CD4-positive, alpha-beta T cell (primary cell): ENCODE measurements around the gene LCT. TPM values are rescaled to one million over a fixed set of nuclear protein-coding genes. Genes with fewer than 3 reads are reported as not detected.

Source experiments
- ATAC-seq: fragments of 200-7000 bp; cut with Tn5 transposase; one replicate; pipeline ENCODE4 v1.10.0; 2022; ENCODE audit warnings: mild to moderate bottlenecking; ENCODE audit not compliant: poor library complexity
- CTCF ChIA-PET: fragments of 350-600 bp; sonication (Branson Sonifier 250); formaldehyde crosslinking; loops from one replicate; lab custom pipeline; 2021; ENCODE audit warnings: antibody characterized with exemption, inconsistent platforms; lab: Charles Lee
- POLR2A ChIA-PET: fragments of 350-600 bp; sonication (Branson Sonifier 250); formaldehyde crosslinking; loops from one replicate; lab custom pipeline; 2021; ENCODE audit warnings: antibody characterized with exemption, inconsistent platforms; lab: Charles Lee
- DNase-seq, 14 experiments: peaks; one replicate each; pipeline ENCODE4 v3.0.0-alpha.2; 2013 to 2020; ENCODE audit warnings: mixed read lengths in 2 of 14
- H3K27ac ChIP-seq, 2 donors: one replicate each; pipeline versions ENCODE4 v1.5.1 to v1.7.0; 2013; ENCODE audit warnings: low read length in 2 of 2, low read depth in 1 of 2, mild to moderate bottlenecking in 1 of 2
- H3K27me3 ChIP-seq, 2 experiments: 1 replicate in 1 of 2; 2 replicates in 1 of 2; pipeline versions ENCODE4 v1.6.1 to v1.7.0; 2013; ENCODE audit warnings: low read length in 2 of 2, control low read depth in 1 of 2, mild to moderate bottlenecking in 1 of 2, moderate library complexity in 1 of 2; ENCODE audit not compliant: insufficient read depth in 2 of 2, control insufficient read depth in 1 of 2
- H3K36me3 ChIP-seq: one replicate; pipeline ENCODE4 v1.6.1; 2013; ENCODE audit warnings: low read length, control low read depth; ENCODE audit not compliant: insufficient read depth
- H3K4me1 ChIP-seq: one replicate; pipeline ENCODE4 v1.6.1; 2013; ENCODE audit warnings: low read length, control low read depth; ENCODE audit not compliant: insufficient read depth
- H3K4me3 ChIP-seq: one replicate; pipeline ENCODE4 v1.5.1; 2013; ENCODE audit warnings: mild to moderate bottlenecking, low read length, moderate library complexity
- H3K9me3 ChIP-seq, 2 experiments: 1 replicate in 1 of 2; 2 replicates in 1 of 2; pipeline versions ENCODE4 v1.6.1 to v1.7.0; 2013; ENCODE audit warnings: low read length in 2 of 2, mild to moderate bottlenecking in 2 of 2, control low read depth in 1 of 2, moderate library complexity in 1 of 2; ENCODE audit not compliant: control insufficient read depth in 1 of 2, insufficient read depth in 1 of 2
- H3K27ac Mint-ChIP-seq: one replicate; pipeline ENCODE4 v1.8.0; 2020; ENCODE audit warnings: mixed read lengths
- H3K27me3 Mint-ChIP-seq: one replicate; pipeline ENCODE4 v1.8.0; 2021; ENCODE audit warnings: mixed read lengths
- H3K36me3 Mint-ChIP-seq: one replicate; pipeline ENCODE4 v1.8.0; 2021; ENCODE audit warnings: low read depth, mixed read lengths
- H3K4me1 Mint-ChIP-seq: one replicate; pipeline ENCODE4 v1.8.0; 2021; ENCODE audit warnings: low read depth, mixed read lengths
- H3K4me3 Mint-ChIP-seq: one replicate; pipeline ENCODE4 v1.8.0; 2020; ENCODE audit warnings: mild to moderate bottlenecking, mixed read lengths
- H3K9me3 Mint-ChIP-seq: one replicate; pipeline ENCODE4 v1.8.0; 2020; ENCODE audit warnings: mixed read lengths
- CTCF ChIP-seq: fragments of 200-600 bp; IDR thresholded peaks from one replicate; pipeline ENCODE4 v1.8.0; 2022; ENCODE audit warnings: antibody characterized with exemption, mild to moderate bottlenecking
- intact Hi-C, 2 experiments: fragments of 100-400 bp; cut with DNase I in 1 of 2; cut with micrococcal nuclease in 1 of 2; formaldehyde crosslinking; loops; one replicate each; pipeline versions ENCODE4 v1.15.1 to v1.9.0; 2023 to 2025; cut with DNase I, micrococcal nuclease
- total RNA-seq, 174 experiments: library from RNA in 2 of 174; stranded (reverse) in 2 of 174; gene quantifications; one replicate each; pipeline ENCODE4 v1.2.3 and lab custom pipeline; 2021 to 2026

The LCT gene
- total RNA-seq, 2 experiments from 2014 or later: 0.06 TPM; not detected in 1

GRCh38 chr2:135876066-135876711, 39.2 kb upstream of the LCT start, which contains the start of gene MCM6:
Gene MCM6 (minus strand): TSS chr2:135876443. CDS start chr2:135876365, 78 bp downstream.
- Mint-ChIP-seq H3K9me3 (no peaks in the 10 kb centered on the region), H3K27me3 (no peaks in the 10 kb centered on the region)

DNA sequence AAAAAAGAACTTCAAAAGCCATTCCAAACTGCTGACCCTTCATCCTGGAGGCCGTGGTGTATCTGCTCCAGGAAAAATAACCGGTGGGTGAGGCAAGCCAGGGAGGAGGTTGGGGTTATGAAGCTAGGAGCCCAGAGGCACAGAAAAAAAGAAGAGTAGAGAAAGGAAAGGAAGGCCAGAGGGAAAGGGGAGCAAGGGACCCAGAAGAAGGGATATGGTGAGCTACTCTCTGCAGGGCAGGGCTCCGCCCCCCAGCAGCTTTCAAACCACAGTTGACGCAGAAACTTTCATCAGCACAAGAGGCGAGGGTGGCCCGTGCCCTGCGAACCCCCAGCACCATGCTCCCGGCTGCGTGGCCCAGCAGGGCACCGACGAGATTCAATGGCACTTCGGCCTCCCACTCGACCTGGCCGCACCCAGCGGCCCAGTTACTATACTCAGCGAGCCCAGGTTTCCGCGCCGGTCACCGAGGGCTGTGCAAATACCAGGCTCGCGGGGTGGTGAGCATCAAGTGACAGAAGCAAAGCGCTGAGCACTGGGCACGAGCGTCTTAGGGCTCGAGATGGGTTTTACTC, 38.6 kb upstream of the LCT start:
- H3K4me3 Mint-ChIP-seq: peak overlapping the region; percentile 97
- POLR2A ChIA-PET: interaction anchor here (0.6 to 2.3 kb wide), 17 partner anchors 10 to 958 kb away, joined by 3 to 11 read pairs (median 4); partner anchors contain the start of genes DARS1, R3HDM1, UBXN4 and ZRANB3
- H3K27ac Mint-ChIP-seq: peak overlapping the region; percentile 99
- peak; percentile 48 to 90 (median 70) for DNase-seq
- no peaks in the 10 kb centered on the region for H3K27me3 Mint-ChIP-seq
- peaks cover 14% of the 10 kb centered on the region for H3K36me3 ChIP-seq
- peak overlapping the region; percentile 76 to 83 for H3K27ac ChIP-seq
- no peaks in the 10 kb centered on the region for H3K27me3 ChIP-seq
- peak; percentile 77 for ATAC-seq
- no peak for TF ChIP-seq CTCF
- H3K9me3 Mint-ChIP-seq: no peaks in the 10 kb centered on the region
- CTCF ChIA-PET: interaction anchor here (0.7 kb wide), 1 partner anchor 38 kb away, joined by 3 read pairs; no protein-coding TSS in a partner anchor
- intact Hi-C loops: loop anchor here (1.0 to 10.0 kb wide), 6 partner anchors 112 to 955 kb away; partner anchors contain the start of genes DARS1 (in 1 of the 2), R3HDM1 (in 1 of the 2), RAB3GAP1 (in 1 of the 2) and UBXN4 (in 1 of the 2)
- peak overlapping the region; percentile 94 for H3K4me3 ChIP-seq
- H3K36me3 Mint-ChIP-seq: peaks cover 36% of the 10 kb centered on the region
- H3K9me3 ChIP-seq: no peaks in the 10 kb centered on the region
- peaks cover 50% of the 10 kb centered on the region for H3K4me1 Mint-ChIP-seq
- H3K4me1 ChIP-seq: peaks cover 19% of the 10 kb centered on the region

More at GRCh38 chr2:135876066-135876711, 39.2 kb upstream of the LCT start, which contains the start of gene MCM6:
- Mint-ChIP-seq H3K4me1 (peaks cover 48% of the 10 kb centered on the region), H3K27ac (peak within 1 kb of the TSS; percentile 99), H3K4me3 (peak within 1 kb of the TSS; percentile 97), H3K36me3 (peaks cover 33% of the 10 kb centered on the region)
- intact Hi-C loops: loop anchor here (1.0 to 10.0 kb wide), 5 partner anchors 111 to 821 kb away; partner anchors contain the start of genes DARS1 (in 1 of the 2), R3HDM1 (in 1 of the 2), RAB3GAP1 (in 1 of the 2) and UBXN4 (in 1 of the 2)
- ChIA-PET CTCF (no interaction called here), POLR2A (interaction anchor here (0.7 to 2.3 kb wide), 17 partner anchors 9 to 958 kb away, joined by 3 to 11 read pairs (median 4); partner anchors contain the start of genes CCNT2, DARS1, R3HDM1 and UBXN4)
- DNase-seq (peak; percentile 94 to 100 (median 96)), ATAC-seq (peak; percentile 89)
- Histone ChIP-seq H3K27me3 (no peaks in the 10 kb centered on the region), H3K4me3 (peak within 1 kb of the TSS; percentile 94), H3K36me3 (peaks cover 8% of the 10 kb centered on the region), H3K4me1 (peaks cover 19% of the 10 kb centered on the region), H3K27ac (peak within 1 kb of the TSS; percentile 76 to 83), H3K9me3 (no peaks in the 10 kb centered on the region)
- TF ChIP-seq CTCF: no peak

GRCh38 chr2:135874777-135875365, 37.9 kb upstream of the LCT start:
- POLR2A ChIA-PET: interaction anchor here (0.6 to 2.3 kb wide), 9 partner anchors 9 to 822 kb away, joined by 3 to 11 read pairs (median 5); partner anchors contain the start of genes DARS1, R3HDM1 and ZRANB3
- Histone ChIP-seq H3K4me1 (peaks cover 19% of the 10 kb centered on the region), H3K36me3 (peaks cover 21% of the 10 kb centered on the region), H3K4me3 (peak overlapping the region; percentile 94), H3K9me3 (no peaks in the 10 kb centered on the region), H3K27ac (no peak overlapping the region), H3K27me3 (no peaks in the 10 kb centered on the region)
- DNase-seq (peak in 1 of 14 experiments; percentile 19), ATAC-seq (no peak)
- Mint-ChIP-seq H3K27ac (peak overlapping the region; percentile 99), H3K4me1 (peaks cover 50% of the 10 kb centered on the region), H3K4me3 (peak overlapping the region; percentile 97), H3K36me3 (peaks cover 36% of the 10 kb centered on the region), H3K9me3 (no peaks in the 10 kb centered on the region), H3K27me3 (no peaks in the 10 kb centered on the region)
- CTCF ChIA-PET: interaction anchor here (0.7 kb wide), 1 partner anchor 39 kb away, joined by 3 read pairs; no protein-coding TSS in a partner anchor
- no peak for TF ChIP-seq CTCF
- intact Hi-C loops: loop anchor here (2.0 to 10.0 kb wide), 5 partner anchors 112 to 954 kb away; partner anchors contain the start of genes UBXN4 (in 2 of the 2), DARS1 (in 1 of the 2), R3HDM1 (in 1 of the 2) and RAB3GAP1 (in 1 of the 2)
